GM19438 (cell line): ENCODE data around the gene PITHD1.
"Not testable (repeated sequence)": the region's sequence is repeated elsewhere in the genome, so short reads cannot be mapped to it uniquely, and the experiment has no call there.

Source experiments
- ATAC-seq: cut with Tn5 transposase; IDR thresholded peaks from one replicate; pipeline ENCODE4 v1.9.1; 2021; ENCODE audit warnings: low read depth; ENCODE audit not compliant: unreplicated experiment

PITHD1 gene

GRCh38 chr1:23772854-23773242 lies 5.4 kb upstream of the PITHD1 start:
- ATAC-seq = no peak

- no peak for ATAC-seq
These were observed 3.9 kb upstream of the PITHD1 start for GRCh38 chr1:23774174-23774880.

GRCh38 chr1:23776217-23776616 lies 2.0 kb upstream of the PITHD1 start:
- ATAC-seq = no peak

GRCh38 chr1:23779826-23780371 lies 1.7 kb downstream of the PITHD1 start:
- ATAC-seq = no peak

GRCh38 chr1:23783141-23783540 lies 4.9 kb downstream of the PITHD1 start:
- ATAC-seq = not testable (repeated sequence)

- no peak for ATAC-seq
These were observed 6.6 kb downstream of the PITHD1 start for GRCh38 chr1:23784846-23785245.

- no peak for ATAC-seq
These were observed 9.5 kb downstream of the PITHD1 start for GRCh38 chr1:23787701-23788100.

- no peak for ATAC-seq
These were observed 10.5 kb downstream of the PITHD1 start for GRCh38 chr1:23788695-23789094.

- ATAC-seq = peak; percentile 74
These were observed 12.7 kb downstream of the PITHD1 start, which contains the start of gene LYPLA2 for GRCh38 chr1:23790696-23791515. Gene LYPLA2, plus strand, starts transcription at chr1:23791145. Its CDS starts 1,538 bp downstream, at chr1:23792683.

GRCh38 chr1:23791516-23792047 lies 13.4 kb downstream of the PITHD1 start:
- no peak for ATAC-seq

GRCh38 chr1:23792151-23792945 lies 14.1 kb downstream of the PITHD1 start:
- no peak for ATAC-seq

GRCh38 chr1:23793018-23793781 lies 15.0 kb downstream of the PITHD1 start:
- no peak for ATAC-seq

- ATAC-seq = no peak
These were observed 15.9 kb downstream of the PITHD1 start for GRCh38 chr1:23793861-23794731.

GRCh38 chr1:23794732-23795182 lies 16.5 kb downstream of the PITHD1 start:
- not testable (repeated sequence) for ATAC-seq

- ATAC-seq = no peak
These were observed 17.7 kb downstream of the PITHD1 start for GRCh38 chr1:23795676-23796465.

GRCh38 chr1:23796466-23797271 lies 18.5 kb downstream of the PITHD1 start:
- no peak for ATAC-seq
